Calu3 (cell line): ENCODE data around the gene RHBDD1. TPM values are rescaled to one million over a fixed set of nuclear protein-coding genes. Genes with fewer than 3 reads are reported as not detected.

Experiments
- BruUV-seq: library from RNA; stranded (reverse); fragments of 400-500 nt; replicated peaks from 2 replicates; lab custom pipeline; 2021; lab: Mats Ljungman, UMichigan
- CTCF ChIA-PET: fragments of 300-600 bp; sonication (Branson Sonifier 250); formaldehyde crosslinking; loops from one replicate; lab custom pipeline; 2022; ENCODE audit warnings: antibody characterized with exemption; lab: Charles Lee
- DNase-seq: peaks from one replicate; pipeline ENCODE4 v3.0.0; 2022
- H3K27ac Mint-ChIP-seq: one replicate; pipeline ENCODE4 v1.8.0; 2022; ENCODE audit warnings: mixed read lengths; ENCODE audit not compliant: unreplicated experiment
- H3K27me3 Mint-ChIP-seq: one replicate; pipeline ENCODE4 v1.8.0; 2022; ENCODE audit warnings: mixed read lengths; ENCODE audit not compliant: unreplicated experiment
- H3K36me3 Mint-ChIP-seq: one replicate; pipeline ENCODE4 v1.8.0; 2022; ENCODE audit warnings: mild to moderate bottlenecking, moderate library complexity, mixed read lengths; ENCODE audit not compliant: insufficient read depth, unreplicated experiment
- H3K4me1 Mint-ChIP-seq: one replicate; pipeline ENCODE4 v1.8.0; 2022; ENCODE audit warnings: mild to moderate bottlenecking, low read depth, mixed read lengths; ENCODE audit not compliant: unreplicated experiment
- H3K4me3 Mint-ChIP-seq: one replicate; pipeline ENCODE4 v1.8.0; 2022; ENCODE audit warnings: mild to moderate bottlenecking, low read depth, moderate library complexity, mixed read lengths; ENCODE audit not compliant: unreplicated experiment
- H3K9me3 Mint-ChIP-seq: one replicate; pipeline ENCODE4 v1.8.0; 2022; ENCODE audit warnings: low read depth, mixed read lengths; ENCODE audit not compliant: unreplicated experiment
- CTCF ChIP-seq: fragments of 200-600 bp; IDR thresholded peaks from one replicate; pipeline ENCODE4 v1.8.0; 2022; ENCODE audit warnings: antibody characterized with exemption; ENCODE audit not compliant: unreplicated experiment
- intact Hi-C: fragments of 100-400 bp; cut with micrococcal nuclease; formaldehyde crosslinking; loops from one replicate; pipeline ENCODE4 v1.10.0; 2022; ENCODE audit not compliant: unreplicated experiment
- total RNA-seq: library from RNA; stranded (reverse); gene quantifications from 2 replicates; pipeline ENCODE4 v1.2.3, GENCODE V29; 2022

Gene RHBDD1
- total RNA-seq, 1 experiment from 2014 or later, result 28.7 TPM

- CTCF ChIA-PET, result no interaction called here
- no TSS peak for BruUV-seq
- Mint-ChIP-seq H3K27me3 (no peaks in the 10 kb centered on the region), H3K9me3 (no peaks in the 10 kb centered on the region), H3K36me3 (no peaks in the 10 kb centered on the region), H3K27ac (no peak overlapping the region), H3K4me1 (no peaks in the 10 kb centered on the region), H3K4me3 (no peak overlapping the region)
- intact Hi-C loops, result no loop called here
- no peak for DNase-seq
- TF ChIP-seq CTCF, result no peak
These were observed 29.9 kb downstream of the RHBDD1 start for GRCh38 chr2:226865710-226866109.

- Mint-ChIP-seq H3K9me3 (peaks cover 2% of the 10 kb centered on the region), H3K27ac (no peak overlapping the region), H3K4me1 (no peaks in the 10 kb centered on the region), H3K36me3 (no peaks in the 10 kb centered on the region), H3K27me3 (no peaks in the 10 kb centered on the region), H3K4me3 (no peak overlapping the region)
- intact Hi-C loops, result no loop called here
- TF ChIP-seq CTCF, result no peak
- no TSS peak for BruUV-seq
- CTCF ChIA-PET, result no interaction called here
- no peak for DNase-seq
These were observed 32.7 kb downstream of the RHBDD1 start for GRCh38 chr2:226868331-226869162.

- Mint-ChIP-seq H3K9me3 (peaks cover 2% of the 10 kb centered on the region), H3K27ac (no peak overlapping the region), H3K4me3 (no peak overlapping the region), H3K27me3 (no peaks in the 10 kb centered on the region), H3K36me3 (no peaks in the 10 kb centered on the region), H3K4me1 (no peaks in the 10 kb centered on the region)
- DNase-seq, result no peak
- no peak for TF ChIP-seq CTCF
- CTCF ChIA-PET, result no interaction called here
- BruUV-seq, result no TSS peak
- intact Hi-C loops, result no loop called here
These were observed 33.5 kb downstream of the RHBDD1 start for GRCh38 chr2:226869371-226869770.

- no peak for TF ChIP-seq CTCF
- peaks cover 2% of the 10 kb centered on the region for H3K9me3 Mint-ChIP-seq
- no TSS peak for BruUV-seq
- H3K27ac Mint-ChIP-seq, result no peak overlapping the region
- CTCF ChIA-PET, result interaction anchor here (0.7 kb wide), 1 partner anchor 11 kb away, joined by 3 read pairs; no protein-coding TSS in a partner anchor
- DNase-seq, result no peak
- H3K27me3 Mint-ChIP-seq, result no peaks in the 10 kb centered on the region
- no peak overlapping the region for H3K4me3 Mint-ChIP-seq
- no peaks in the 10 kb centered on the region for H3K36me3 Mint-ChIP-seq
- H3K4me1 Mint-ChIP-seq, result no peaks in the 10 kb centered on the region
- intact Hi-C loops, result no loop called here
These were observed 37.3 kb downstream of the RHBDD1 start for GRCh38 chr2:226873051-226873620.
